ENCODE results near the gene GDI1. TPM values are rescaled to one million over a fixed set of nuclear protein-coding genes. Genes with fewer than 3 reads are reported as not detected.

The GDI1 gene
- total and polyA plus RNA-seq, 2 of the 8 experiments (the other 6 are each of a cell fraction or from before 2014, with no cell fraction given), result 83.1 to 136 TPM

GRCh38 chrX:154433605-154434004 lies 3.3 kb upstream of the GDI1 start:
- Histone ChIP-seq H3K27me3 (replicated peaks in 1 of 4; ENCODE audit: control insufficient read depth in 3 of 4, extremely low read depth in 1 of 4, insufficient read depth in 3 of 4, low read length in 3 of 4) (no peaks in the 10 kb centered on the region), H3K9ac (replicated peaks in 1 of 4; ENCODE audit: extremely low read depth in 1 of 4, low read depth in 3 of 4, low read length in 3 of 4) (no peak overlapping the region), H3K27ac (ENCODE audit: low read depth, low read length) (no peak overlapping the region), H4K5ac (ENCODE audit: insufficient read length, low read depth, low read length) (no peak overlapping the region), H3K4me3 (ENCODE audit: extremely low read depth in 1 of 4, insufficient read depth in 2 of 4, low read depth in 3 of 4, low read length in 4 of 4) (no peak overlapping the region), H3K56ac (replicated peaks; ENCODE audit: insufficient read length, low read depth, low read length) (no peak overlapping the region), H3K23me2 (ENCODE audit: low read depth, low read length) (peaks cover 7% of the 10 kb centered on the region; the same call in 1 of the 2 replicates), H2AK5ac (ENCODE audit: low read depth, low read length) (no peak overlapping the region), H2BK20ac (ENCODE audit: low read length) (no peak overlapping the region), H3K79me1 (ENCODE audit: low read depth, low read length) (no peaks in the 10 kb centered on the region), H3K9me3 (ENCODE audit: insufficient read depth in 2 of 2, low read depth in 1 of 2, low read length in 1 of 2) (no peaks in the 10 kb centered on the region), H2BK5ac (ENCODE audit: low read depth, low read length) (no peak overlapping the region), H4K8ac (ENCODE audit: extremely low read depth, insufficient read depth, low read length) (no peak overlapping the region), H4K20me1 (replicated peaks in 1 of 2; ENCODE audit: control insufficient read depth in 1 of 2, insufficient read depth in 2 of 2, low read length in 2 of 2) (peaks cover 0 to 8% of the 10 kb centered on the region in 2 experiments), H3K14ac (ENCODE audit: insufficient read length) (no peak overlapping the region), H3K36me3 (ENCODE audit: control insufficient read depth in 2 of 4, insufficient read depth in 4 of 4, low read length in 3 of 4) (peaks cover 0 to 14% (median 7%) of the 10 kb centered on the region in 4 experiments; a peak in 5 of 8 replicates), H3K4me2 (ENCODE audit: insufficient read depth in 1 of 2, low read depth in 2 of 2, low read length in 2 of 2) (no peak overlapping the region), H3K23ac (ENCODE audit: insufficient read length) (no peak overlapping the region), H3K79me2 (ENCODE audit: control insufficient read depth in 1 of 2, insufficient read depth in 2 of 2, low read length in 2 of 2) (peaks cover 3 to 20% of the 10 kb centered on the region in 2 experiments; a peak in 2 of 4 replicates), H3K4me1 (replicated peaks in 1 of 4; ENCODE audit: control insufficient read depth in 3 of 4, insufficient read depth in 4 of 4, low read length in 3 of 4) (peaks cover 0 to 6% (median 4%) of the 10 kb centered on the region in 4 experiments; a peak in 6 of 7 replicates), H2AFZ (ENCODE audit: low read length) (no peak overlapping the region), H4K91ac (replicated peaks; ENCODE audit: insufficient read length, low read length) (no peak overlapping the region), H2BK12ac (ENCODE audit: low read depth, low read length) (no peak overlapping the region), H3K4ac (replicated peaks; ENCODE audit: insufficient read length, low read depth, low read length) (no peak overlapping the region), H2BK120ac (replicated peaks; ENCODE audit: low read depth, low read length) (no peak overlapping the region), H3K18ac (ENCODE audit: extremely low read depth, low read length) (no peak overlapping the region), H2BK15ac (ENCODE audit: low read length) (no peak overlapping the region)
- POLR2A ChIA-PET (ENCODE audit: partially characterized antibody), result no interaction called here
- FAIRE-seq (no peak), DNase-seq (ENCODE audit: low read depth in 1 of 2, low spot score in 2 of 2) (no peak)
- CTCF ChIA-PET (ENCODE audit: partially characterized antibody), result no interaction called here
- TF ChIP-seq ASH2L (IDR thresholded peaks at IDR 0.05; ENCODE audit: low read length) (no peak), BRCA1 (IDR thresholded peaks at IDR 0.05; ENCODE audit: low read depth, low read length) (no peak), CBX5 (IDR thresholded peaks at IDR 0.05; ENCODE audit: low read depth, low read length) (no peak), EGR1 (IDR thresholded peaks at IDR 0.05; ENCODE audit: borderline replicate concordance, low read depth, low read length) (no peak), TBP (IDR thresholded peaks at IDR 0.05; ENCODE audit: low read depth, low read length) (no peak), YY1 (IDR thresholded peaks at IDR 0.05; ENCODE audit: low read depth, low read length) (no peak)
- 85% methylated on average over 6 of the region's 7 CpGs; no CpG with 5 or more reads in 1 of the 2 experiments for WGBS, 2 experiments (ENCODE audit: extremely low coverage in 1 of 2, insufficient coverage in 1 of 2, insufficient read length in 1 of 2, insufficient replicate concordance in 2 of 2, low coverage in 1 of 2, low lambda C conversion rate in 2 of 2, missing lambda C conversion rate in 1 of 2)

Data from H1 (cell line).